Gastrocnemius medialis (tissue), 4 donors: ENCODE data around the gene ATF7IP.

Source experiments
- POLR2A ChIP-seq, 2 donors: fragments of 450-650 bp; IDR thresholded peaks; one replicate each; pipeline ENCODE4 v1.6.1; 2017; ENCODE audit warnings: antibody characterized with exemption in 2 of 2, mild to moderate bottlenecking in 2 of 2, moderate library complexity in 2 of 2
- TF ChIP-seq, protein P1 (sequence below), 5 experiments: fragments of 450-650 bp in 3 of 5; fragments of 200-600 bp in 2 of 5; sonication (generic) in 2 of 5; IDR thresholded peaks in 4 of 5; conservative IDR thresholded peaks in 1 of 5; 1 replicate in 4 of 5; 2 replicates in 1 of 5; pipeline ENCODE4 v1.5.1; 2016 to 2019; ENCODE audit warnings: antibody characterized with exemption in 5 of 5, mild to moderate bottlenecking in 3 of 5, moderate library complexity in 3 of 5

DNA sequence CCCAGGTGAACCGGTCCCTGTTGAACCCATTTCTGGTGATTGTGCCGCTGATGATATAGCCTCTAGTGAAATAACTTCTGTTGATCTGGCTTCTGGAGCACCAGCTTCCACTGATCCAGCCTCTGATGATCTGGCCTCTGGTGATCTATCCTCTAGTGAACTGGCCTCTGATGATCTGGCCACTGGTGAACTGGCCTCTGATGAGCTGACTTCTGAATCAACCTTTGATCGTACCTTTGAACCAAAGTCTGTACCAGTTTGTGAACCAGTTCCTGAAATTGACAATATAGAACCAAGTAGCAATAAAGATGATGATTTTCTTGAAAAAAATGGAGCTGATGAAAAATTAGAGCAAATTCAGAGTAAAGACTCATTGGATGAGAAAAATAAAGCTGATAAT is 59.1 kb downstream of the ATF7IP start:
- TF ChIP-seq, protein P1, sequence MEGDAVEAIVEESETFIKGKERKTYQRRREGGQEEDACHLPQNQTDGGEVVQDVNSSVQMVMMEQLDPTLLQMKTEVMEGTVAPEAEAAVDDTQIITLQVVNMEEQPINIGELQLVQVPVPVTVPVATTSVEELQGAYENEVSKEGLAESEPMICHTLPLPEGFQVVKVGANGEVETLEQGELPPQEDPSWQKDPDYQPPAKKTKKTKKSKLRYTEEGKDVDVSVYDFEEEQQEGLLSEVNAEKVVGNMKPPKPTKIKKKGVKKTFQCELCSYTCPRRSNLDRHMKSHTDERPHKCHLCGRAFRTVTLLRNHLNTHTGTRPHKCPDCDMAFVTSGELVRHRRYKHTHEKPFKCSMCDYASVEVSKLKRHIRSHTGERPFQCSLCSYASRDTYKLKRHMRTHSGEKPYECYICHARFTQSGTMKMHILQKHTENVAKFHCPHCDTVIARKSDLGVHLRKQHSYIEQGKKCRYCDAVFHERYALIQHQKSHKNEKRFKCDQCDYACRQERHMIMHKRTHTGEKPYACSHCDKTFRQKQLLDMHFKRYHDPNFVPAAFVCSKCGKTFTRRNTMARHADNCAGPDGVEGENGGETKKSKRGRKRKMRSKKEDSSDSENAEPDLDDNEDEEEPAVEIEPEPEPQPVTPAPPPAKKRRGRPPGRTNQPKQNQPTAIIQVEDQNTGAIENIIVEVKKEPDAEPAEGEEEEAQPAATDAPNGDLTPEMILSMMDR (IDR thresholded peaks at IDR 0.05 in 4 of 5, conservative IDR thresholded peaks at IDR 0.05 in 1 of 5): no peak
- no peak for TF ChIP-seq POLR2A (IDR thresholded peaks at IDR 0.05)
